ELR (cell line): Measurements from ENCODE around the gene KATNB1.

ENCODE experiments used
- DNase-seq: peaks from one replicate; pipeline ENCODE4 v3.0.0-alpha.2; 2015; ENCODE audit warnings: low read depth

The KATNB1 gene

GRCh38 chr16:57757883-57758282, 22.3 kb downstream of the KATNB1 start:
- DNase-seq, result no peak

DNA sequence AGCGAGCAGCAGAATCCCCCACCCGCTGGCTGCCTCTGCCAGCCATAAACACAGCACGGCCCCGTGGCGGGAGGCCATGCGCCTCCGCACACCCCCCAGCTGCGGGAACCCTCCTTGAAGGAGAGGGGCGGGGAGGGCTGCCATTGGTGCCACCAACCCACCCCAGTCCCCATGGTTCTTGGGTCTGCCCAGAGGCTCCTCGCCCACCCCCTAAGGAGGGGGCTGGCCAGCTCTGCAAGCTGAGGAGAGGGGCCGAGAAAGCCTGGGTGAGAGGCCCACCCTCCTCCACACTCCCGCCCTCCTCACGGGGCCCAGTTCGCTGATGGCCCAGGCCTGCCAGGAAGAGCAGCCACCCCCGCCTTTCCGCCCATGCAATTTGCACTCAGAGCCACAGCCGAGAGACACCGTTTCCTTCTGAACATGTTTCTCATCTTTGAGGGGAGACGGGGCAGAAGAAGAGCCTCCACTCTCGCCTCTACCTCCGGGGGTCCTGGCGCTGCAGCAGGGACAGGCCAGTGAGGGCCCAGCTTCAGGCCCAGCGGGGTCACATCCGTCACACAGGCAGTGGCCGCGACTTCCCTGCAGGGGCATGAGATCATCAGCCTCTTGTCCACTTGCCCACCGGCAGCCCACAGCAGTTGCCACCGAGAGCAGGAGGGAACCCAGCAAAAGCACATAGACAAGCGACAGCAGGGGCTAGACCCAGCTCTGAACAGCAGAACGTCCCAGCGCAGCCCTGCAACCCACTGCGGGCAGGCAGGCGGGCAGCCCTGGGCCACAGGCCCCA, 23.0 kb downstream of the KATNB1 start:
- DNase-seq, result no peak

- no peak for DNase-seq
Observed at GRCh38 chr16:57759131-57759530, 23.6 kb downstream of the KATNB1 start.

DNA sequence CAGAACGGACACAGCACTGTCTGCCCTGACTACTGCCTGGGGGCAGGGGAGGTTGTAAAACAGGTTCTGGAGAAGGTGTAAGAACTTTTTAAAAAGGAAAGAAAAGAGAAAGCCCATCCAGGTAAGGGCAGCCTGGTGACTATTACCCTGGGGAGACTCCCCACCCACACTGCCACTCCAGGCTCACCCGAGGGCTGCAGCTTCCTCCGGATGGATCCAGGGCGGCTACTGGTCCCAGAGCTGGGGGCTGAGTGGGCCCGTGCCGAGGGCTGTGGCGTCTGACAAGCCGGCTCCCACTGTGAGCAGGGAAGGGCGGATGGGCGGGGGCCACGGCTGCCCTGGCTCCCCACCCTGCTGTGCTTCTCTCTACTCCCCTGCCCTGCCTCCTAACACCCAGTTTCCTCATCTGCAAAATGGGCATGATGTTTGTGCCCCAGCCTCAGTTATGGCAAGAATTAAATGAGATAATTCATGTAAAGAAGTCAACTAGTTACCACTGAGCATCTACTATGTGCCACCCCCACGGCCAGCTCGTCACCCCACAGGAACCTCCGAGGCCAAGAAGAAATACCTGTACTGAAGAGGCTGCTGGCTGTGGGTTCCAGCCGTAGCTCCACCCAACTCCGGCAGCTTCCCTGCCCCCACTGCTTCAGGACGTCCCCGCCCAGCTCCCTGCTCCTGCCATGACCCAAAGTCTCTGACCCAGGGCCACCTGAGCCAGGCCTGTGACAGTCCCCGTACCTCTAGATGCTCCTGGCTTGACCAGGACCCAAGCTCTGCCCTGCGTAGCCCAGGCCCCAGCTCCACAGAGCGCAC, 24.2 kb downstream of the KATNB1 start:
- DNase-seq, result no peak

DNA sequence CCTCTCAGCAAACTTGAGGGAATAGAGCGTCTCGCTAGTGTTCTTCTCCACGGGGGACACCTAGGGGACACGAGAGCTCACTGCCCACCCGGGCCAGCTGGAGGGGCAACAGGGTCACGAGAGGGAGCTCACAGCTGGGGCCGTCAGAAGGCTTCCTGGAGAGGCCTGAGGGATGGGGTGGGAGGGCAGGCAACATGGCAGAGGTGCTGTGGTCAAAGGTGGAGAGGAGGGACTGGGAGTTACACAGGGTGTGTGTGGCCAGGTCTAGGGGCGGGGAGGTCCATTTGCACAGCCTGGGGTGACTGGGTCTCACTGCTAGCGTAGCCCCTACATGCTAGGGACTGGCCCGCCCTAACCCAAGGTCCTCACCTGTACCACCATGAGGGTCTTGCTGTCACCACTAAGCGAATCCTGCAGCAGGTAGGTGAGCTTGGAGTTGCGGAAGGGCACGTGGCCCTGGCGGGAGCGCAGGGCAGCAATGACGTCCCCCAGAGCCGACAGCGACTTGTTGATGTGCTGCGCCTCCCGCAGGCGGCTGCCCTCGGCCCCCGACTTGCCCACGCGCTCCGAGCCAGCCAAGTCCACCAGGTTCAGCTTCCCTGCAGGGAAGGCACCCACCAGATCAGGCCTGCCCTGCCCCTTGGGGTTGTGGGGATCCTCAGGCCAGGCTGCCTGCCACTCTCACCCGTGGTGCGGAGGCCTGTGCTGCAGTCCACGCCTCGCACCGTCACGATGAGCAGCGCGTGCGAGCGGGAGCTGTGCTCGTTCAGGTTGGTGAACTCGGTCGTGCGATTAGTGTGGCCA, 25.0 kb downstream of the KATNB1 start:
- no peak for DNase-seq

- no peak for DNase-seq
Observed at GRCh38 chr16:57761301-57761700, 25.7 kb downstream of the KATNB1 start.

DNA sequence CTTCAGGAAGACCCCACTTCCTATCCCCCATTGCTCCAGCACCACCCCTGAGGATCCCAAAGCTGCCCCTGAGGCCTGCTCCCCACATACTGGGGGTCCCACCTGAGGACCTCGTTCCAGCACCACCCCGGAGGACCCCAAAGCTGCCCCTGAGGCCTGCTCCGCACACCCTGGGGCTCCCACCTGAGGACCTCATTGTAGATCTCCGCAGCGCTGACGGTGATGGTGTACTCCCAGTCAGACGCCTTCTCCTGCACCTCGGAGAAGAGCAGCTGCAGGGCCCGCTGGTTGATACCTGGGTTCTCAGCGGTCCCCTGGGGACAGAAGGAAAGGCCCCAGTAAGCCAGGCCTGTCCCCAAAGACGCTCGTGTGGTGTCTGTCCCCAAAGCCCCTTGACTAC, 26.4 kb downstream of the KATNB1 start:
- DNase-seq, result no peak

- DNase-seq, result no peak
Observed at GRCh38 chr16:57762365-57763040, 26.9 kb downstream of the KATNB1 start.

DNA sequence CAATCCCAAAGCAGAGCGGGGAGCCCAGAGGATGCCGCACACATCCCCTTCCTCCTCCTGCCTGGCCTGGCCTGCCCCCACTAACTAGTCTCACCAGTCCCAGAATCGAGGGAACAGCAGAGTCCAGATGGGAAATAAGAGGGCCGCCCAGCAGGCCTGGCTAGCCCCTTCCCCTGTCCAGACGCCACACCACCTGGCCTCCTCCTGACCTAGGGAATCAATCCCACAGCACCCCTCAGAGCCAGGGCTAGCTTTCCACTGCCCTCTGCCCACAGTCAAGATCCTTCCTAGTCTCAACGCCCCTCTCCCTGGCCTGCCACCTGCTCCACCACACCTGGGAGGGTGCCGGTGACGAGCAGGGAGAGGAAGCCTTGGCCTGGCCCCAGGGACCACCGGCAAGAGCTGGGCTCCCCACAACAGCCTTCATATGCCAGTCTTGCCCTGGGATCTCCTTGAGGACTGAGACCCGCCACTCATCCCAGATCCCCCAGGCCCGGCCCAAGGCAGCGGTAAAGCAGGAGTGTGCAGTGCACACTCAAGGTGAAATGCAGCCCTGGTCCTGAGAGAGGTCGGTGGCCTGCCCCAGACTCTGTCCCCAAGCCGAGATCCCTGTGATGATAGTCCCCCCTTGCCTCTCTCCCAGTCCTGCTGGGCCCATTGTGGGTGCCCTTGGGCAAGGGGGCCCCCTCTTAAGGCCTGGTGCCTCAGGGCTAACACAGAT, 27.9 kb downstream of the KATNB1 start:
- no peak for DNase-seq

- no peak for DNase-seq
Observed at GRCh38 chr16:57764006-57764340, 28.4 kb downstream of the KATNB1 start.

GRCh38 chr16:57764341-57765159, 29.0 kb downstream of the KATNB1 start:
- DNase-seq, result peak; percentile 97

GRCh38 chr16:57765160-57765728, 29.7 kb downstream of the KATNB1 start:
- no peak for DNase-seq

DNA sequence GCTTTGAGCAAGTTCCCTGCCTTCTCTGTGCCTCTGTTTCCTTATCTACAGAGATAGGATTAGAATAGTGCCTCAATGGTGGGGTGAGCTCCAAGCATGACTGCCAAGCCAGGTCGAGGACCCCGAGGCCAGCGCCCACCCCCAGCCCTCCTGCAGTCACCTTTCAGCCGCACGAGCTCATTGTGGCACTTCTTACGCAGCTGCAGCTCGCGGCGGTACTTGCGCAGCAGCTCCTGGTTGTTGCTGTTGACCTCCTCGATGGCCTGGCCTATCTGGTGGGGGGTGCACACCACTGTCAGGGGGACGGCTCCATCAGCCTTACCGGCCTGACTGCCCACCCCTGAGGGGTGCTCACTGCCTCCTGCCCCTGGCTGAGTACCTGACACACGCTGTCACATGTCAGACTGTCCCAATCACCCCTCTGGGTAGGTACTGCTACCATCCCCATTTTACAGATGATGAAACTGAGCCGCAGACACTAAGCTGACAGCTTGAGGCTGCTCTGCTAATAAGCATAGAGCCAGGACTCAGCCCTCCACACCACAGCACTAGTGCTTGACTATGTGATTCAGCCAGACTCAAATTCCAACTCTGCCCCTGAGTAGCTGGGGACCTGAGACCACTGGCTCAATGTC, 31.3 kb downstream of the KATNB1 start:
- no peak for DNase-seq

DNA sequence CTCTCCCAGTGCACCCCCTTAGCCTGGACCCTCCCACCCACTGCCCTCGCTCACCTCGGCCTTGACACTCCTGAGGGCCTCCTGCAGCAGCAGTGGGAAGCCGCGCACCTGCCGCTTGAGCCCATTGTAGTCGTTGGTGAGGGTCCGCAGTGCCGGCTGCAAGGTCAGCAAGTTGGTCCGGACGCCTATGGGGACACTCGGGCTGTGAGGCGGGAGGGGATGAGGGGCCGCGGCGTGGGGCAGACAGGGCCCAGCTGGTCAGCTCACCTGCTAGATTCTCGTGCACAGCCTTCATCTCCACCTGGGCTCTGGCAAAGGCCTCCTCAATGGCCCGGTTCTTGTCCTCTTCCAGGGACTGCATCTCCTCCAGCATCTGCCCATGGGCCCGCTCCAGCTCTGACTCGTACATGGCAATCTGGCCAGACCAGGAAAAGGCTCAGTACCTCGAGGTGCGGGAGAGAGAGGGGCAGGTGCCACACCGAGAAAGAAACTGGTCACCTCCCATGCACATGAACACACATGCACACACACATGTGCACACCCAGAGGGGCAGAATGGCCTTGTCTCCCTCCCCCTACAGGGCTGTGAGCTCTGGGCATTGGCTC, 34.1 kb downstream of the KATNB1 start:
- DNase-seq, result no peak

GRCh38 chr16:57770361-57770760, 34.8 kb downstream of the KATNB1 start:
- no peak for DNase-seq

- no peak for DNase-seq
Observed at GRCh38 chr16:57771141-57771785, 35.7 kb downstream of the KATNB1 start.

DNA sequence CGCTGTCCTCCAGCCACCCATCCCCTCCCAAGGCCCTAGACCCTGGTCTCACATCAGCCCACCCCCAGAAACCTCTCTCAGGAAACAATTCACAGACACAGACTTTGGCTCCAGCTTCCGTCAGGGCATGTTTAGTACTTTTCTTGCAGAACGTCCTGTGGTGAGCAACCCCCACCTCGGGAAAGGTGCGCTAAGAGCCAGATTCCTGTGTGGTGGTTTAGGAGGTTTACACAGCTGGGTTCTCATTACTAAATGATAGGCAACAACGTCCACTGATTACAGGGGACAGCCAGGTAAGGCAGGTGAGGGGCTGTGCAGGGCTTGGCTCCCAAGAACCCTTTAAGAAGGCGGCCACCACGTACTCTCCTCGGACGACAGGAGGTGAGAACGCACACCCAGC, 37.4 kb downstream of the KATNB1 start:
- DNase-seq, result no peak

GRCh38 chr16:57773655-57774295, 38.2 kb downstream of the KATNB1 start:
- DNase-seq, result peak; percentile 72
